PC-9 (cell line): ENCODE measurements around the gene CTU1.

Experiments
- EZH2 ChIP-seq: fragments of 200-600 bp; sonication (generic); IDR thresholded peaks from 2 replicates; pipeline ENCODE4 v1.8.0; 2017; ENCODE audit warnings: antibody characterized with exemption, low read depth
- TF ChIP-seq, protein P1 (sequence below): fragments of 200-600 bp; sonication (generic); conservative IDR thresholded peaks from 2 replicates; pipeline ENCODE4 v1.6.1; 2017; ENCODE audit warnings: mixed run types, antibody characterized with exemption, mild to moderate bottlenecking, moderate library complexity

DNA sequence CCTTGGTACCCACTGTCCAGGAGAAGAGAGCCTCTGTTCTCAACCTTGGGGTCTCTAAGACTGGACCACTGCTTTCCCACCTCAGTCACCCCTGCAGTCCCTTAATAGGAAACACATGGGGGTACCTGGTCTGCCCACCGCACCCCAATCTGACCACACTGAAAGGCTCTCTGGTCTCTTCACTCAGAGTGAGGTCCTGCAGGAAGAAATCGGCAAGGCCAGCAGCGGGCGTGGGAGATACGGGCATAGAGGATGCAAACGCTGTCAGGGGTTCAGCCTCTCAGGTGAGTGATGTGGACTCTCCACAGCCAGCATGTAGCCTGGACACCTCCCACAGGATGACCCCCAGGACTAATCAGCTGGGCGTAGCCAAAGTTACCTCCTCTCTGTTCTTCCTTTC is 20.0 kb upstream of the CTU1 start:
- TF ChIP-seq, protein P1, sequence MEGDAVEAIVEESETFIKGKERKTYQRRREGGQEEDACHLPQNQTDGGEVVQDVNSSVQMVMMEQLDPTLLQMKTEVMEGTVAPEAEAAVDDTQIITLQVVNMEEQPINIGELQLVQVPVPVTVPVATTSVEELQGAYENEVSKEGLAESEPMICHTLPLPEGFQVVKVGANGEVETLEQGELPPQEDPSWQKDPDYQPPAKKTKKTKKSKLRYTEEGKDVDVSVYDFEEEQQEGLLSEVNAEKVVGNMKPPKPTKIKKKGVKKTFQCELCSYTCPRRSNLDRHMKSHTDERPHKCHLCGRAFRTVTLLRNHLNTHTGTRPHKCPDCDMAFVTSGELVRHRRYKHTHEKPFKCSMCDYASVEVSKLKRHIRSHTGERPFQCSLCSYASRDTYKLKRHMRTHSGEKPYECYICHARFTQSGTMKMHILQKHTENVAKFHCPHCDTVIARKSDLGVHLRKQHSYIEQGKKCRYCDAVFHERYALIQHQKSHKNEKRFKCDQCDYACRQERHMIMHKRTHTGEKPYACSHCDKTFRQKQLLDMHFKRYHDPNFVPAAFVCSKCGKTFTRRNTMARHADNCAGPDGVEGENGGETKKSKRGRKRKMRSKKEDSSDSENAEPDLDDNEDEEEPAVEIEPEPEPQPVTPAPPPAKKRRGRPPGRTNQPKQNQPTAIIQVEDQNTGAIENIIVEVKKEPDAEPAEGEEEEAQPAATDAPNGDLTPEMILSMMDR: no peak
- no peak for TF ChIP-seq EZH2
